LNCAP (cell line): ENCODE data around the gene PLEKHG4B.

ENCODE experiments used
- CTCF ChIP-seq: fragments of 450-650 bp; IDR thresholded peaks from 2 replicates; pipeline ENCODE4 v1.5.1; 2017; ENCODE audit warnings: mild to moderate bottlenecking

Gene PLEKHG4B

DNA sequence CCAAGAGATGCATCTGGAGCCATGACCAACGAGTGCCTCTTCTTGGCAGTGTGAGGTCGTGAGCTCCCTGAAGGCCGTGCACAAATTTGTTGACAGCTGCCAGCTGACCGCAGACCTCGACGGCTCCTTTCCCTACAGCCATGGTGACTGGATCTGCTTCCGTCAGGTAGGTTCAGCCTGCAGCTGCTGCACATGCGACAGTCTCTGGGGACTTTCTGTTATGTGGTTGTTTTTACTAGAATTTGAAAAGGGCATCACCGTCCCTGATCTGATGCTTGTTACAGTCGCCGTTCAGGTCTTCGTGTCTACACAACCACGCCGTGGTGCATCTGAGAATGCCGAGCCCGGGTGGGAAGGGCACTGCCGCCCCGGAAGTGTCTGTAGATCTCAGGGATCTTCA is 62.9 kb downstream of the PLEKHG4B start:
- no peak for TF ChIP-seq CTCF

DNA sequence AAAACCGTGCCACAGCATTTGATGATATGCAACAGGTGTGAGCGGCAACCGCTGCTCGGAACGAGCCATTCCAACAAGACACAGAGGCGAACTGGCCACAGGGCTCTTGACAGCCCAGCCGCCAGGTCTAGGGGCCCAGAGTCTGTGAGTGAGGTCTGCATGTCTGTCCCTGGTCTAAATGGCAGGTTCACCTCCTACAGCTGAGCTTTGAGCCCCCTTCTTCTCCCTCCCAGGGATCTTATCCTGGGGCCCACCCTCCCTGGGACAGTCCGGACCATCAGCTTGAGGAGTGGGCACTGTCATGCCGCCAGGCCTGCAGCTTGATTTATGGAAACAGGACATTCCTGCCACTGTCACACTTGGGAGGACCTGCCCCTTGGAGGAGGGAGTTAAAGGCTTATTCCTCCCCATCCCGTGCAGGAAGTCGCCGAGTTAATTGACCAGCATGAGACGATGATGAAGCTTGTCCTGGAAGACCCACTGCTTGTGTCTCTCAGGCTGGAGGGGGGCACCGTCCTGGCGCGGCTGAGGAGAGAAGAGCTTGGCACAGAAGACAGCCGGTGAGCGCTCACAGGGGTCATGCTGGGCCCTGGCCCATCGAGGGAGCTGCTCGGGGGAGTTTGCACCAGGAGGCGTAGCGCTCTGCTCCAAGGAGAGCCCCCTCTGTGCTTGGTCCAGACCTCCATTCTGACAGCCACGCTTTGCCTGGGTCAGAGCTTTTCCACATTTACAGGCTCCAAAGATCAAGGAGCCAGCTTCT is 63.9 kb downstream of the PLEKHG4B start:
- TF ChIP-seq CTCF, result no peak

DNA sequence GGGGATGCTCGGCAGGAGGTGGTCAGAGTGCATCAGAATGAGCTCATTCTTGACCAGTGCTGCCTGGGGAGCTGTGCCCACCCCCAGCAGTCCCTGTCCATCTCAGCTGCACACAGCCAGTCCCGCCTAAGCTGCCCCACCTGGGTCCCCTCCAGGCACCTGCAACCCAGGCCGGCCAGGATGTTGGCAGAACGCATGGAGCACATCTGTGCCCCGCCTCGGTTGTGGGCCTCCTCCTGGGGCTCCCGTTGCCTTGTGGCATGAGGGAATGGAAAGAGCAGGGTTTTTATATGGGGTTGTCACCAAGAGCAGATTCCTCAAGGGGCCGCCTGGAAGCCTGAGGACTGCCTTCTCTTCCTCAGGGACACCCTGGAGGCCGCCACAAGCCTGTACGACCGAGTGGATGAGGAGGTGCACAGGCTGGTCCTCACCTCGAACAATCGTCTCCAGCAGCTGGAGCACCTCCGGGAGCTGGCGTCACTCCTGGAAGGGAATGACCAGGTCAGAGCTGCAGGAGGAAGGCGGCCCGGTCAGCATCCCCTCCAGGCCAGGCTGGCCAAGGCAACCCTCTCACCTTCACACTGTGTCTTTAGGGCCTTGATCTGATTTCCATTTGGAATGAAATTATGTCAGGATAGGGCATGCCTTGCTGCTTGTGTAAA is 64.6 kb downstream of the PLEKHG4B start:
- TF ChIP-seq CTCF, result no peak

GRCh38 chr5:157126-157715 is 65.3 kb downstream of the PLEKHG4B start:
- TF ChIP-seq CTCF, result no peak

DNA sequence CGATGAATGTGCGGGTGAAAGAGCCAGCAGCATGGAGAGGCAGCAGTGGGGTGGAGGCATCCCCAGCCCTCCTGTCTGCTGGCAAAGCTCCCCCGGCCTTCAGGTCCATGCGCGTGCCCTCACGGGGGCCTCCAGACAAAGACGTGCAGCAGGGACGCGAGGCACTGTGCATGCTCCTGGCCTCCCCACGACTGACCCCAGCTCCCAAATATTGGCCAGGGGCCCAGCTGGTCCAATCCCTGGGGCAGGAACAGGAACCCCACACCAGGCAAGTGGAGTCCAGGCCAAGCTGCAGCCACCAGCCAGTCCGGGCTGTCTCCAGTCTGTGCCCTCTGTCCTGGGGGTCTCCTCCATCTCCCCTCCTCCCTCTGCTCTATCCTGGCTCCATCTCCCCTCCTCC is 65.8 kb downstream of the PLEKHG4B start:
- TF ChIP-seq CTCF, result no peak

- TF ChIP-seq CTCF, result no peak
Observed at GRCh38 chr5:158807-159447, 67.0 kb downstream of the PLEKHG4B start.

GRCh38 chr5:159448-160172 is 67.6 kb downstream of the PLEKHG4B start:
- TF ChIP-seq CTCF, result no peak
